OCI-LY1 (cell line): ENCODE data around the gene MAPK7.
A peak's percentile ranks its signal among the peaks of the same experiment; 100 is the strongest.

Experiments
- H2AFZ ChIP-seq: fragments of 200-600 bp; sonication (generic), shearing (Covaris generic); 2 replicates; pipeline ENCODE4 v1.6.0; 2014; ENCODE audit warnings: antibody characterized with exemption, mild to moderate bottlenecking, low read length
- H3F3A ChIP-seq: fragments of 200-600 bp; sonication (generic), shearing (Covaris generic); 2 replicates; pipeline ENCODE4 v1.6.0; 2014; ENCODE audit warnings: mild to moderate bottlenecking, antibody characterized with exemption, low read length, moderate library complexity; ENCODE audit not compliant: insufficient read depth
- H3K27ac ChIP-seq: fragments of 200-600 bp; sonication (generic); 2 replicates; pipeline ENCODE4 v1.5.1; 2014; ENCODE audit warnings: low read length, mixed run types, mild to moderate bottlenecking, low read depth; ENCODE audit not compliant: poor library complexity, severe bottlenecking
- H3K27me3 ChIP-seq: fragments of 200-600 bp; sonication (generic); 2 replicates; pipeline ENCODE4 v1.6.0; 2014; ENCODE audit warnings: antibody characterized with exemption, mild to moderate bottlenecking, low read length, moderate library complexity; ENCODE audit not compliant: insufficient read depth
- H3K36me3 ChIP-seq: fragments of 200-600 bp; sonication (generic); 2 replicates; pipeline ENCODE4 v1.6.1; 2014; ENCODE audit warnings: mild to moderate bottlenecking, antibody characterized with exemption, low read length, moderate library complexity, mixed read lengths; ENCODE audit not compliant: insufficient read depth
- H3K4me1 ChIP-seq: fragments of 200-600 bp; sonication (generic); 2 replicates; pipeline ENCODE4 v1.5.1; 2014; ENCODE audit warnings: mild to moderate bottlenecking, low read length, moderate library complexity; ENCODE audit not compliant: insufficient read depth, severe bottlenecking
- H3K4me2 ChIP-seq: fragments of 200-600 bp; sonication (generic), shearing (Covaris generic); 2 replicates; pipeline ENCODE4 v1.6.1; 2014; ENCODE audit warnings: low read length
- H3K4me3 ChIP-seq: fragments of 200-600 bp; sonication (generic); 2 replicates; pipeline ENCODE4 v1.5.1; 2014; ENCODE audit warnings: low read length, low read depth, mild to moderate bottlenecking, mixed read lengths; ENCODE audit not compliant: poor library complexity, severe bottlenecking
- H3K79me2 ChIP-seq: fragments of 200-600 bp; shearing (Covaris generic); 2 replicates; pipeline ENCODE4 v1.6.1; 2016; ENCODE audit warnings: mixed run types, low read length, mixed read lengths; ENCODE audit not compliant: insufficient read depth
- H3K9ac ChIP-seq: fragments of 200-600 bp; sonication (generic), shearing (Covaris generic); 2 replicates; pipeline ENCODE4 v1.6.1; 2014; ENCODE audit warnings: mild to moderate bottlenecking, low read length, mixed read lengths
- H3K9me2 ChIP-seq: fragments of 200-600 bp; sonication (generic), shearing (Covaris generic); 2 replicates; pipeline ENCODE4 v1.6.1; 2014; ENCODE audit warnings: low read depth, mild to moderate bottlenecking, low read length, mixed read lengths
- H3K9me3 ChIP-seq: fragments of 200-600 bp; shearing (Covaris generic); 2 replicates; pipeline ENCODE4 v1.6.1; 2014; ENCODE audit warnings: low read length, mixed read lengths
- H4K20me1 ChIP-seq: fragments of 200-600 bp; sonication (generic), shearing (Covaris generic); 2 replicates; pipeline ENCODE4 v1.6.0; 2016; ENCODE audit warnings: mild to moderate bottlenecking, low read length; ENCODE audit not compliant: insufficient read depth
- CTCF ChIP-seq: fragments of 200-600 bp; sonication (generic), shearing (Covaris generic); IDR thresholded peaks from 2 replicates; pipeline ENCODE4 v1.5.1; 2017; ENCODE audit warnings: mild to moderate bottlenecking, antibody characterized with exemption, low read length, moderate library complexity, mixed read lengths
- EZH2 ChIP-seq: fragments of 200-600 bp; sonication (generic), shearing (Covaris generic); IDR thresholded peaks from 2 replicates; pipeline ENCODE4 v1.8.0; 2017; ENCODE audit warnings: borderline replicate concordance, mixed run types, mild to moderate bottlenecking, antibody characterized with exemption, low read length, moderate library complexity, mixed read lengths

The MAPK7 gene

GRCh38 chr17:19391432-19391831 is 13.1 kb downstream of the MAPK7 start:
- Histone ChIP-seq H4K20me1 (no peaks in the 10 kb centered on the region), H3K9me3 (no peaks in the 10 kb centered on the region), H3F3A (no peaks in the 10 kb centered on the region), H3K36me3 (no peaks in the 10 kb centered on the region), H3K27ac (no peak overlapping the region), H3K9me2 (no peaks in the 10 kb centered on the region), H2AFZ (no peak overlapping the region), H3K4me2 (no peak overlapping the region), H3K4me3 (no peak overlapping the region), H3K79me2 (no peaks in the 10 kb centered on the region), H3K4me1 (no peaks in the 10 kb centered on the region), H3K9ac (no peak overlapping the region), H3K27me3 (peaks cover 3% of the 10 kb centered on the region; the same call in 1 of the 2 replicates)
- TF ChIP-seq EZH2, result no peak
- TF ChIP-seq CTCF, result no peak

- Histone ChIP-seq H3K9me3 (no peaks in the 10 kb centered on the region), H3K27me3 (peaks cover 3% of the 10 kb centered on the region; the same call in 1 of the 2 replicates), H3K27ac (no peak overlapping the region), H3K9me2 (no peaks in the 10 kb centered on the region), H3K79me2 (no peaks in the 10 kb centered on the region), H3K4me1 (no peaks in the 10 kb centered on the region), H2AFZ (no peak overlapping the region), H3F3A (no peaks in the 10 kb centered on the region), H3K9ac (no peak overlapping the region), H3K4me3 (no peak overlapping the region), H3K4me2 (no peak overlapping the region), H4K20me1 (no peaks in the 10 kb centered on the region), H3K36me3 (no peaks in the 10 kb centered on the region)
- TF ChIP-seq EZH2 (no peak), CTCF (no peak)
Observed at GRCh38 chr17:19392303-19392702, 14.0 kb downstream of the MAPK7 start.

- TF ChIP-seq CTCF (peak; percentile 52), EZH2 (no peak)
Observed at GRCh38 chr17:19397556-19398041, 19.3 kb downstream of the MAPK7 start.

More at GRCh38 chr17:19397556-19398041, 19.3 kb downstream of the MAPK7 start:
- Histone ChIP-seq H3K9me3 (no peaks in the 10 kb centered on the region), H2AFZ (no peak overlapping the region), H4K20me1 (no peaks in the 10 kb centered on the region), H3K27me3 (no peaks in the 10 kb centered on the region), H3K36me3 (no peaks in the 10 kb centered on the region), H3K9me2 (no peaks in the 10 kb centered on the region), H3K4me1 (no peaks in the 10 kb centered on the region), H3K9ac (no peak overlapping the region), H3K4me3 (no peak overlapping the region), H3K27ac (no peak overlapping the region), H3F3A (no peaks in the 10 kb centered on the region), H3K4me2 (no peak overlapping the region), H3K79me2 (no peaks in the 10 kb centered on the region)
